SU-DHL-6 (cell line): ENCODE data around the gene GIPC1.

ENCODE experiments used
- H2AFZ ChIP-seq: fragments of 200-600 bp; sonication (generic); 2 replicates; pipeline ENCODE4 v1.6.1; 2014; ENCODE audit warnings: low read depth, mild to moderate bottlenecking, moderate library complexity, mixed read lengths, antibody characterized with exemption, low read length; ENCODE audit not compliant: severe bottlenecking
- H3F3A ChIP-seq: fragments of 200-600 bp; shearing (Covaris generic); 2 replicates; pipeline ENCODE4 v1.6.0; 2016; ENCODE audit warnings: antibody characterized with exemption, mild to moderate bottlenecking; ENCODE audit not compliant: insufficient read depth
- H3K27ac ChIP-seq: fragments of 200-600 bp; sonication (generic); 2 replicates; pipeline ENCODE4 v1.5.1; 2016; ENCODE audit warnings: low read depth, mild to moderate bottlenecking, low read length, moderate library complexity, mixed read lengths
- H3K27me3 ChIP-seq: fragments of 200-600 bp; sonication (generic), shearing (Covaris generic); 2 replicates; pipeline ENCODE4 v1.6.0; 2014; ENCODE audit warnings: mild to moderate bottlenecking, low read length
- H3K36me3 ChIP-seq: fragments of 200-600 bp; sonication (generic); 2 replicates; pipeline ENCODE4 v1.6.1; 2014; ENCODE audit warnings: mild to moderate bottlenecking, low read length, mixed read lengths
- H3K4me2 ChIP-seq: fragments of 300-600, 200-600 bp; shearing (Covaris generic), sonication (generic); 2 replicates; pipeline ENCODE4 v1.6.0; 2014; ENCODE audit warnings: low read length, low read depth, mild to moderate bottlenecking; ENCODE audit not compliant: poor library complexity, severe bottlenecking
- H3K4me3 ChIP-seq: fragments of 200-600 bp; sonication (generic); 2 replicates; pipeline ENCODE4 v1.5.1; 2014; ENCODE audit warnings: antibody characterized with exemption, low read length, mild to moderate bottlenecking, mixed read lengths; ENCODE audit not compliant: insufficient read depth, poor library complexity, severe bottlenecking
- H3K79me2 ChIP-seq: fragments of 200-600 bp; sonication (generic); 2 replicates; pipeline ENCODE4 v1.6.1; 2014; ENCODE audit warnings: mild to moderate bottlenecking, low read length, moderate library complexity; ENCODE audit not compliant: insufficient read depth
- H3K9ac ChIP-seq: fragments of 200-600 bp; sonication (generic); 2 replicates; pipeline ENCODE4 v1.7.0; 2014; ENCODE audit warnings: mild to moderate bottlenecking, low read length
- H3K9me2 ChIP-seq: fragments of 200-600 bp; sonication (generic); replicated peaks from 2 replicates; pipeline ENCODE4 v1.6.1; 2014; ENCODE audit warnings: low read length; ENCODE audit not compliant: insufficient read depth
- H3K9me3 ChIP-seq: fragments of 200-600 bp; sonication (generic); 2 replicates; pipeline ENCODE4 v1.6.1; 2014; ENCODE audit warnings: low read length, mixed read lengths; ENCODE audit not compliant: insufficient read depth
- H4K20me1 ChIP-seq: fragments of 200-600 bp; sonication (generic); 2 replicates; pipeline ENCODE4 v1.6.1; 2014; ENCODE audit warnings: low read depth, mild to moderate bottlenecking, antibody characterized with exemption, low read length, moderate library complexity, mixed read lengths
- EZH2phosphoT487 ChIP-seq: fragments of 200-600 bp; sonication (generic), shearing (Covaris generic); conservative IDR thresholded peaks from 2 replicates; pipeline ENCODE4 v1.6.1; 2018; ENCODE audit warnings: mild to moderate bottlenecking, antibody characterized with exemption, low read length, moderate library complexity, mixed read lengths
- TF ChIP-seq, protein P1 (sequence below): fragments of 200-600 bp; sonication (generic); IDR thresholded peaks from one replicate; pipeline ENCODE4 v1.5.1; 2017; ENCODE audit warnings: antibody characterized with exemption, mild to moderate bottlenecking, low read length, moderate library complexity; ENCODE audit not compliant: insufficient read depth, poor library complexity, severe bottlenecking

The GIPC1 gene

DNA sequence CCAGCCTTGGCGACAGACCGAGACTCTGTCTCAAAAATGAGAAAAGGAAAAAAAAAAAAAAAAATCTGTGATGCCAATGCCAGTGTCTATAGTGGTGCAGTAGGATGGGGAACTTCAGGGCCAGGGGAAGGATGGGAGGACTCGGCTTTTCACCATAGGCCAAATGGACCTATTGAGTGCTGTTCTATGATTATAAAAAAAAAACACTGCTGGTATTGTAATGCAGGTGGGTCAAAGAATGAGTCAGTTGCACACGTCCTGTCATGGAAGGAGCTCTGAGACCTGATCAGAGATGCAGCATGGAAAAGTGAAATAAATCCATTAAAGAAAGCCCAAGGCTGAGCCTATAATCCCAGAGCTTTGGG, 15.3 kb upstream of the GIPC1 start:
- Histone ChIP-seq H3K36me3 (no peaks in the 10 kb centered on the region), H4K20me1 (no peaks in the 10 kb centered on the region), H3K9me3 (no peaks in the 10 kb centered on the region), H3K9me2 (no peaks in the 10 kb centered on the region), H3K79me2 (peaks cover 6% of the 10 kb centered on the region; the same call in 1 of the 2 replicates), H2AFZ (no peak overlapping the region), H3K4me2 (no peak overlapping the region), H3K4me3 (no peak overlapping the region), H3K9ac (no peak overlapping the region), H3F3A (peaks cover 10% of the 10 kb centered on the region; the same call in 1 of the 2 replicates), H3K27me3 (no peaks in the 10 kb centered on the region), H3K27ac (no peak overlapping the region)
- TF ChIP-seq, protein P1, sequence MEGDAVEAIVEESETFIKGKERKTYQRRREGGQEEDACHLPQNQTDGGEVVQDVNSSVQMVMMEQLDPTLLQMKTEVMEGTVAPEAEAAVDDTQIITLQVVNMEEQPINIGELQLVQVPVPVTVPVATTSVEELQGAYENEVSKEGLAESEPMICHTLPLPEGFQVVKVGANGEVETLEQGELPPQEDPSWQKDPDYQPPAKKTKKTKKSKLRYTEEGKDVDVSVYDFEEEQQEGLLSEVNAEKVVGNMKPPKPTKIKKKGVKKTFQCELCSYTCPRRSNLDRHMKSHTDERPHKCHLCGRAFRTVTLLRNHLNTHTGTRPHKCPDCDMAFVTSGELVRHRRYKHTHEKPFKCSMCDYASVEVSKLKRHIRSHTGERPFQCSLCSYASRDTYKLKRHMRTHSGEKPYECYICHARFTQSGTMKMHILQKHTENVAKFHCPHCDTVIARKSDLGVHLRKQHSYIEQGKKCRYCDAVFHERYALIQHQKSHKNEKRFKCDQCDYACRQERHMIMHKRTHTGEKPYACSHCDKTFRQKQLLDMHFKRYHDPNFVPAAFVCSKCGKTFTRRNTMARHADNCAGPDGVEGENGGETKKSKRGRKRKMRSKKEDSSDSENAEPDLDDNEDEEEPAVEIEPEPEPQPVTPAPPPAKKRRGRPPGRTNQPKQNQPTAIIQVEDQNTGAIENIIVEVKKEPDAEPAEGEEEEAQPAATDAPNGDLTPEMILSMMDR, result no peak
- no peak for TF ChIP-seq EZH2phosphoT487

DNA sequence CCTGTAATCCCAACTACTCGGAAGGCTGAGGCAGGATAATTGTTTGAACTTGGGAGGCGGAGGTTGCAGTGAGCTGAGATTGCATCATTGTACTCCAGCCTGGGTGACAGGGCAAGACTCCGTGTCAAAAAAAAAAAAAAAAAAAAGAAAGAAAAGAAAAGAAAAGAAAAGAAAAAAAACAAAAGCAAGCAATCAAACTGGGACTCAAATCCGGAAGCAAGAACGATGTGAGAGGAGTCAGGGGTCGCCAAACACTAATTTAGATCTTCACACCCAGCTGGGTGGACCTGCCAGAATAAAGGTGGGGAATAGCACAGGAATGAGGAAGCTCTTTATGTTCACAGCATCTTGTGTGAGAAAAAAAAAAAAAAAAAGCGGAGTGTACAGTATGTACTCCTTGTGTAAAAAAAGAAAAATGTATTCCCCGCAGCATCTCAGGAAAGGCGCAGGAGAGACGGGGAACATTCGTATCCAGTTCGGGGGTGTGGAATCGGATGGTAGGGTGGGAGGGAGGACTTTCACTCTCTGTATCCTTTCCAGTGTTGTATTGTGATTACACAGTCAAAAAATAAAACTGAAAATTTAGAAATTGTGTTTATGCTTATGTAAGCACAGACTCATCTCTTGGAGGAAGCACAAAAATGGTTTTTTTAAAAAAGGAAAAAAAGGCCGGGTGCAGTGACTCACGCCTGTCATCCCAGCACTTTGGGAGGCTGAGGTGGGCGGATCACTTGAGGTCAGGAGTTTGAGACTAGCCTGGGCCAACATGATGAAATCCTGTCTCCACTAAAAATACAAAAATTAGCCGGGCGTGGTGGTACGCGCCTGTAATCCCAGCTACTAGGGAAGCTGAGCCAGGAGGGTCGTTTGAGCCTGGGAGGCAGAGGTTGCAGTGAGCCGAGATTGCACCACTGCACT, 14.6 kb upstream of the GIPC1 start:
- no peak overlapping the region for H3K9ac ChIP-seq
- H3K27ac ChIP-seq, result no peak overlapping the region
- no peak overlapping the region for H2AFZ ChIP-seq
- H3K4me2 ChIP-seq, result no peak overlapping the region
- no peaks in the 10 kb centered on the region for H3K9me3 ChIP-seq
- H3K9me2 ChIP-seq, result no peaks in the 10 kb centered on the region
- no peaks in the 10 kb centered on the region; the same call in 1 of the 2 replicates for H3K79me2 ChIP-seq
- TF ChIP-seq, protein P1, result no peak
- TF ChIP-seq EZH2phosphoT487, result no peak
- no peaks in the 10 kb centered on the region for H4K20me1 ChIP-seq
- H3F3A ChIP-seq, result peaks cover 10% of the 10 kb centered on the region; the same call in 1 of the 2 replicates
- H3K4me3 ChIP-seq, result no peak overlapping the region
- H3K27me3 ChIP-seq, result no peaks in the 10 kb centered on the region
- H3K36me3 ChIP-seq, result no peaks in the 10 kb centered on the region

DNA sequence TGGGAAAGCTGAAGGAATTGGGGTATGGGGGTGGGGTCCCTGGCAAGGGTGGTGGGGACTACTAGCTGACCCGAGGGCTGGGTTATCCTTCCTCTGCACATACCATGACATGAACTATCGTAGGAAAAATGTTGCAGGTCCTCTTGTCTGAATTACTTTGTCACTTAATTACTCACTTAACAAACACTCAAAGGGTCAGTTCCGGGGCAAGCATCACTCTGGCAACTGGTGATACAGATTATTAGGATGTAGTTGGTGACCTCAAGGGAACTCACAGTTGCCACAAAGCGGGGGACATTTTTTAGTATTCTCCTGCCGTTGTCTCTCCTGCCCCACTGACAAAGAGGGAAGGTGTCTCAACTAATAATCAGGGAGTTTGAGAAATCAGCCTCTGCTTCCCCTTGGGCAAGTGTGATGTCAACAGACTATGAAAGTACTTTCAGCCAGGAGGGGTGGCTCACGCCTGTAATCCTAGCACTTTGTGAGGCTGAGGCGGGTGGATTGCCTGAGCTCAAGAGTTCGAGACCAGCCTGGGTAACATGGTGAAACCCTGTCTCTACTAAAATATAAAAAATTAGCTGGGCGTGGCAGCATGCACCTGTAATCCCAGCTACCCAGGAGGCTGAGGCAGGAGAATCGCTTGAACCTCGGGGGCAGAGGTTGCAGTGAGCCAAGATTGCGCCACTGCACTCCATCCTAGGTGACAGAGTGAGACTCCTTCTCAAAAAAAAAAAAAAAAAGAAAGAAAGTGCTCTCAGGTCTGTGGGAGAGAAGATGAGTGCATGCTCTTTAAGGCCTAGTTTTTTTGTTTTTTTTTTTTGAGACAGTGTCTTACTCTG, 12.0 kb upstream of the GIPC1 start:
- H3K27me3 ChIP-seq, result no peaks in the 10 kb centered on the region
- H3K9me2 ChIP-seq, result no peaks in the 10 kb centered on the region
- no peaks in the 10 kb centered on the region for H3F3A ChIP-seq

More for the DNA sequence above, 12.0 kb upstream of the GIPC1 start:
- Histone ChIP-seq H3K9me3 (no peaks in the 10 kb centered on the region), H3K4me2 (no peak overlapping the region), H4K20me1 (no peaks in the 10 kb centered on the region), H3K9ac (no peak overlapping the region), H2AFZ (no peak overlapping the region), H3K27ac (no peak overlapping the region), H3K4me3 (no peak overlapping the region), H3K36me3 (no peaks in the 10 kb centered on the region), H3K79me2 (no peaks in the 10 kb centered on the region)
- TF ChIP-seq EZH2phosphoT487, result no peak
- TF ChIP-seq, protein P1, result no peak
